Activated T-cell treated with anti-CD3 and anti-CD28 coated beads, Interleukin-2, amount 50 U/mL, for 4 hours (primary cell): ENCODE data around the gene DPYD. TPM values are rescaled to one million over a fixed set of nuclear protein-coding genes. Genes with fewer than 3 reads are reported as not detected.

Experiments
- ATAC-seq, 2 donors: fragments of 200-7000 bp; cut with Tn5 transposase; one replicate each; pipeline ENCODE4 v1.10.0; 2021
- DNase-seq: peaks from one replicate; pipeline ENCODE4 v3.0.0-alpha.2; 2020
- H3K27me3 Mint-ChIP-seq: one replicate; pipeline ENCODE4 v1.8.0; 2021; ENCODE audit warnings: low read depth, mixed read lengths
- H3K36me3 Mint-ChIP-seq: one replicate; pipeline ENCODE4 v1.8.0; 2022; ENCODE audit warnings: mixed read lengths; ENCODE audit not compliant: insufficient read depth
- H3K4me1 Mint-ChIP-seq: one replicate; pipeline ENCODE4 v1.8.0; 2021; ENCODE audit warnings: low read depth, mixed read lengths
- H3K4me3 Mint-ChIP-seq: one replicate; pipeline ENCODE4 v1.8.0; 2021; ENCODE audit warnings: mild to moderate bottlenecking, moderate library complexity, mixed read lengths
- H3K9me3 Mint-ChIP-seq: one replicate; pipeline ENCODE4 v1.8.0; 2021; ENCODE audit warnings: mixed read lengths
- total RNA-seq, 3 donors: library from RNA; stranded (reverse); gene quantifications; one replicate each; pipeline ENCODE4 v1.2.1, GENCODE V29; 2021

DPYD gene
- total RNA-seq, 3 donors from 2014 or later = 2.1 to 3.5 (median 2.8) TPM

DNA sequence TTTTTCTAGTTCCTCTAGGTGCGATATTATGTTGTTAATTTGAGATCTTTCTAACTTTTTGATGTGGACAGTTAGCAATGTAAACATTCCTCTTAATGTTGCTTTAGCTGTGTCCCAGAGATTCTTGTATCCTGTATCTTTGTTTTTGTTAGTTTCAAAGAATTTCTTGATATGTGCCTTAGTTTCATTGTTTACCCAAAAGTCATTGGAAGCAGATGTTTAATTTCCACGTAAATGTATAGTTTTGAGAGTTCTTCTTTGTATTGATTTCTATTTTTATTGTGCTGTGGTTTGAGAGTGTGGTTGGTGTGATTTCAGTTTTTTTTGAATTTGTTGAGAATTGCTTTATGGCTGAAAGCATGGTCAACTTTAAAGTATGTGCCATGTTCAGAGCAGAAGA lies 879.8 kb downstream of the DPYD start:
- H3K9me3 Mint-ChIP-seq = peaks cover 28% of the 10 kb centered on the region
- H3K4me3 Mint-ChIP-seq = no peak overlapping the region
- ATAC-seq (no peak), DNase-seq (no peak)
- no peaks in the 10 kb centered on the region for H3K36me3 Mint-ChIP-seq
- H3K27me3 Mint-ChIP-seq = peaks cover 3% of the 10 kb centered on the region
- H3K4me1 Mint-ChIP-seq = no peaks in the 10 kb centered on the region

DNA sequence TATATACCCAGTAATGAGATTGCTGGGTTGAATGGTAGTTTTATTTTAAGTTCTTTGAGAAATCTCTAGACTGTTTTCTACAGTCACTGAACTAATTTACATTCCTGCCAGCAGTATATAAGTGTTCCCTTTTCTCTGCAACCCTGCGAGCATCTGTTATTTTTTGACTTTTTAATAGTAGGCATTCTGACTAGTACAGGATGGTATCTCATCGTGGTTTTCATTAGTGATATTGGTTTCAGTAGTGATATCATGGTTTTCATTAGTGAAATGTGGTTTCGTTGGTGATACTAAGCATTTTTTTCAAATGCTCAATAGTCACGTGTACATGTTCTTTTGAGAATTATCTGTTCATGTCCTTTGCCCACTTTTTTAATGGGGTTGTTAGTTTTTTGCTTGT lies 882.4 kb downstream of the DPYD start:
- H3K4me3 Mint-ChIP-seq = no peak overlapping the region
- H3K36me3 Mint-ChIP-seq = no peaks in the 10 kb centered on the region
- no peak for DNase-seq
- peaks cover 28% of the 10 kb centered on the region for H3K9me3 Mint-ChIP-seq
- ATAC-seq = no peak
- no peaks in the 10 kb centered on the region for H3K4me1 Mint-ChIP-seq
- H3K27me3 Mint-ChIP-seq = no peaks in the 10 kb centered on the region

DNA sequence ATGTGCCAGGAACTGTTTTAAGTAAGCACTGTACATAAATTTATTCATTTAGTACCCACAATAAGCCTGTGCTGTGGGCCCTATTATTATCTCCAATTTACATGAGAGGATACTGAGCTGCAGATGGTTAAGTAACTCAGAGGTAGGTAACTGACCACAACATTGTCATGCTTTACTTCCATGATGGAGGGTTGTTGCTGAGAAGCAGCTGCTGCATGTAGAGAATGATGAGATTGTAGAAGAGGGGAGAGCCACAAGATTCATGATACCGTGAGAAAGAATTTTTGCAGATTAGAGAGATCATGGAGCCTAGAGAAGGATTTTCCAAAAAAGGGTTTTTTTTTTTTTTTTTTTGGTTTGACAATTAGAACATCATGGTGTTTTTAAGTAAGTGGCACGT lies 886.2 kb downstream of the DPYD start:
- Mint-ChIP-seq H3K4me1 (no peaks in the 10 kb centered on the region), H3K27me3 (no peaks in the 10 kb centered on the region), H3K36me3 (no peaks in the 10 kb centered on the region), H3K4me3 (no peak overlapping the region), H3K9me3 (peaks cover 16% of the 10 kb centered on the region)
- DNase-seq (no peak), ATAC-seq (no peak)

DNA sequence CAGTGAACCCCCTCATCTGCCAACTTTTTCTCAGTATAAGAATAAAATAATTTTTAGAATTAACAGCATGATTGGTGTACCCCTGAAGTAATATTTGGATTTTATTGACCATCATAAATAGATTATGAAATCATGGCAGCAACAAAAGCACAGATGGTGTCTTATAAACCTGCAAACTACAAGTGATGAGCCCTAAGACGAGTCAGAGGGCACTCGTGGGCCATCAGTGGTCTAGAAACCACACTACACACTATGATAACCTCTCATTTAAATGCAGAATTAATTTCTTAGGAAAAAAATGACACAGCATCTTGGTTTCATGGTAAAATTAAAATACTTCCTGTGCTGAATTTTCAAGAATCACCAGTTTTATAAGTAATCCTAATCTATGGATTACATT lies 886.9 kb downstream of the DPYD start:
- ATAC-seq (no peak), DNase-seq (no peak)
- no peaks in the 10 kb centered on the region for H3K4me1 Mint-ChIP-seq
- no peaks in the 10 kb centered on the region for H3K36me3 Mint-ChIP-seq
- peaks cover 10% of the 10 kb centered on the region for H3K9me3 Mint-ChIP-seq
- no peak overlapping the region for H3K4me3 Mint-ChIP-seq
- no peaks in the 10 kb centered on the region for H3K27me3 Mint-ChIP-seq
